ENCODE data around the gene OSTM1.
A peak's percentile ranks its signal among the peaks of the same experiment; 100 is the strongest.

OSTM1 gene

GRCh38 chr6:108100003-108100402 is 25.5 kb upstream of the OSTM1 start:
- no peak for DNase-seq

- DNase-seq, result no peak
These were observed 23.3 kb upstream of the OSTM1 start for GRCh38 chr6:108097882-108098281.

- DNase-seq, result no peak
These were observed 19.3 kb upstream of the OSTM1 start for GRCh38 chr6:108093781-108094300.

GRCh38 chr6:108091288-108091687 is 16.7 kb upstream of the OSTM1 start:
- no peak for DNase-seq

- no peak for DNase-seq
These were observed 8.8 kb upstream of the OSTM1 start for GRCh38 chr6:108083349-108083748.

GRCh38 chr6:108082539-108082938 is 8.0 kb upstream of the OSTM1 start:
- no peak for DNase-seq

- DNase-seq, result no peak
These were observed 5.7 kb upstream of the OSTM1 start for GRCh38 chr6:108080010-108080780.

GRCh38 chr6:108078191-108078590 is 3.6 kb upstream of the OSTM1 start:
- DNase-seq, result no peak

GRCh38 chr6:108074057-108074358 is 533 bp downstream of the OSTM1 start:
- no peak for DNase-seq

GRCh38 chr6:108071736-108072276 is 2.7 kb downstream of the OSTM1 start:
- DNase-seq, result no peak

GRCh38 chr6:108068618-108069017 is 5.9 kb downstream of the OSTM1 start:
- DNase-seq, result peak; percentile 66

GRCh38 chr6:108068182-108068581 is 6.4 kb downstream of the OSTM1 start:
- no peak for DNase-seq

GRCh38 chr6:108052706-108053105 is 21.8 kb downstream of the OSTM1 start:
- no peak for DNase-seq

- no peak for DNase-seq
These were observed 23.1 kb downstream of the OSTM1 start for GRCh38 chr6:108051481-108051880.

GRCh38 chr6:108039681-108040080 is 34.9 kb downstream of the OSTM1 start:
- no peak for DNase-seq

GRCh38 chr6:108036884-108037283 is 37.7 kb downstream of the OSTM1 start:
- DNase-seq, result no peak

GRCh38 chr6:108031968-108032367 is 42.6 kb downstream of the OSTM1 start:
- DNase-seq, result no peak

GRCh38 chr6:108030211-108030610 is 44.3 kb downstream of the OSTM1 start:
- no peak for DNase-seq

GRCh38 chr6:108029226-108029921 is 45.2 kb downstream of the OSTM1 start:
- DNase-seq, result no peak

- DNase-seq, result no peak
These were observed 46.9 kb downstream of the OSTM1 start for GRCh38 chr6:108027594-108027993.

GRCh38 chr6:108027056-108027455 is 47.5 kb downstream of the OSTM1 start:
- no peak for DNase-seq

- DNase-seq, result no peak
These were observed 50.0 kb downstream of the OSTM1 start for GRCh38 chr6:108024427-108025073.

GRCh38 chr6:108020472-108021116 is 53.9 kb downstream of the OSTM1 start:
- DNase-seq, result no peak
